ENCODE data around the gene MICAL2.
A peak's percentile ranks its signal among the peaks of the same experiment; 100 is the strongest.

The MICAL2 gene

DNA sequence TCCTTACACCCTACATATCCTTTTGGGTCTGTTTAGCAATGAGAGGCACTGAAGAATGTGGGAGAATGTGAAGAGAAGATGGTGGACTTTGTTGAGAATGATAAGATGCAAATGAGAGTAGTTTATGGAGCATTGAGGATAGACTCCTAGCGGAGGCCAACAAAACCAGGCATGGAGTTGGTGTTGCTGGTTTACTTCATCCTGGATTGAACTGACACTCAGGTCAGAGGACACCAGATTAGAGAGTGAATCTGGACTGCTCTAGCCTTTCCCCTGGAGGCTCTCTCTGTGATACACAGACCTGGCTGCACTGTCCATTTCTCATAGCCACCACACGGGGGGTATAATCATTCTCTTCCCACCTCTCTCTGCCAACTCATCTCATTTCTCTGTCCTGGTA is 98.7 kb downstream of the MICAL2 start:
- no peak for DNase-seq (ENCODE audit: low read depth)

DNA sequence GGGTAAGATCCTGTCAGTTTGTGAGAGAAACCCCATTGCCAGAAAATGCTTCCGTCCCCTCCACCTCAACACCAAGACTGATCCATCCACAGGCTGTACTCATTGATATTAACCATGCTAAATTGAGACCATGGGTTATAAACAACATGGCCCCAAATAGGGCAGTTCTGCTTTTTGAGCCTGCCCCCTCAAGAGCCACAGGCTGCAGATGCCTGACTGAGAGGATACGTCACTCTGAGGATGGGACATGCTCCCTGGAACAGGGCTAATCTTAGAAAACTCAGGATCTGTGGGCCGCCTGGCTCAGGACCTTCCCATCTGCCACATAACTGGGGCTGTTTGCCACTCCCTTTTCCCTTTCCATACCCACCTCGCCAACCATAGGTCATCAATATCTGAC is 99.8 kb downstream of the MICAL2 start:
- no peak for DNase-seq (ENCODE audit: low read depth)

GRCh38 chr11:12211331-12212065 is 101.1 kb downstream of the MICAL2 start:
- no peak for DNase-seq (ENCODE audit: low read depth)

GRCh38 chr11:12212174-12212820 is 101.9 kb downstream of the MICAL2 start:
- DNase-seq (ENCODE audit: low read depth), result no peak

GRCh38 chr11:12212821-12213185 is 102.4 kb downstream of the MICAL2 start:
- DNase-seq (ENCODE audit: low read depth), result no peak

- DNase-seq (ENCODE audit: low read depth), result no peak
Observed at GRCh38 chr11:12213883-12214282, 103.5 kb downstream of the MICAL2 start.

DNA sequence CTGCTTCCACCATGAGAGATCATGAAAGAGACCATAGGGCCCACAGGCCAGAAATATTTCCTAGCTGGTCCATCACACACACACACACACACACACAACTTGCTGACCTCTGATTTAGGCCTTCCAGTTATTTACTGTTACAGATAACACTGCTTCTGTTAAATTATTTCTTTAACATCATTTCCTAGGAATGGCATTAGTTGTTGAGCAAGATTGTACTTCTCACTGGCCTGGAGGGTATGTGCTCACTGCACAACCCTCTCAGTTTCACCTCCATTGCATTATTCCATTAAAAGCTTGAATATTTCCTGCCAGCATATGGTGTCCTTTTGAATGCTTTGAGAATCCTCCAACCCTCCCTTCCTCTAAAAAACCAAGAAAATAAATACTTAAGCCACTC is 104.4 kb downstream of the MICAL2 start:
- no peak for DNase-seq (ENCODE audit: low read depth)

DNA sequence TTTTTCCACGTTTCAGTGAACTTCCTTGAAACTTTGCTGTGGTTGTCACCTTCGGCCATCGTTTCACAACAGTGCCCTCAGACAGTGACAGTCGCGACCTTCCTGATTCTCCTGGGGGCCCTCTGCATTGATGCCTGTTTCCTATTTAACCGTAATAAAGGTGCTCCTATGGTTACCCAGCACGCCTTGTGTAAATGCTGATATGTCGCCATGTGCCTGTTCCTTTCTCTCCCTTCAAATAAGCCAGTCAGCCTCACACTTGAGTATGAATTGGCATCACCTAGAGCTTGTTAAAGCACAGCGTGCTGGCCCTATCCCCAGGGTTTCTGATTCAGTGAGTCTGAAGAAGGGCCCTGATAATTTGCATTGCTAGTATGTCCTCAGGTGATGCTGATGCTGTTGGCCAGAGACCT is 104.8 kb downstream of the MICAL2 start:
- DNase-seq (ENCODE audit: low read depth), result no peak

GRCh38 chr11:12216041-12216451 is 105.7 kb downstream of the MICAL2 start:
- DNase-seq (ENCODE audit: low read depth), result no peak

- DNase-seq (ENCODE audit: low read depth), result no peak
Observed at GRCh38 chr11:12216671-12217374, 106.4 kb downstream of the MICAL2 start.

- no peak for DNase-seq (ENCODE audit: low read depth)
Observed at GRCh38 chr11:12217879-12218278, 107.5 kb downstream of the MICAL2 start.

DNA sequence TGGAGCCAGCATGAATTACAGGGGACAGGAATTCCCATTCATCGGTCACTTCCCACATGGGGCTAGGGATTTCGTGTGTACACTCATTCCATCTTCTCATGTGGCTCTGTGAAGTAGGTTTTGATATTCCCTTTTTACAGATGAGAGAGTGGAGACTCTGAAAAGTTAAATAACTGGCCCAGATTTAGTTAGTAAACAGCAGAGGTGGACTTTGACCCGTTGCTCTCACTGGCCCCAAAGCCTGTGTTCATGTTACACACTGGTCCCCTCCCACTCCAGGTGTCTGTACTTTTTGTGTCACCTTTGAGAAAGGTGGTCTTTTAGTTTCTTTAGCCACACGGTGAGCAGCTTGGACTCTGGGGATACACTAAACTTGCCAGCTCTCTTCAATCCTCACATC is 108.5 kb downstream of the MICAL2 start:
- no peak for DNase-seq (ENCODE audit: low read depth)

- DNase-seq (ENCODE audit: low read depth), result no peak
Observed at GRCh38 chr11:12219757-12220156, 109.4 kb downstream of the MICAL2 start.

- DNase-seq (ENCODE audit: low read depth), result no peak
Observed at GRCh38 chr11:12220305-12220704, 109.9 kb downstream of the MICAL2 start.

GRCh38 chr11:12221051-12221535 is 110.7 kb downstream of the MICAL2 start:
- DNase-seq (ENCODE audit: low read depth), result no peak

GRCh38 chr11:12222055-12222792 is 111.8 kb downstream of the MICAL2 start:
- DNase-seq (ENCODE audit: low read depth), result no peak

DNA sequence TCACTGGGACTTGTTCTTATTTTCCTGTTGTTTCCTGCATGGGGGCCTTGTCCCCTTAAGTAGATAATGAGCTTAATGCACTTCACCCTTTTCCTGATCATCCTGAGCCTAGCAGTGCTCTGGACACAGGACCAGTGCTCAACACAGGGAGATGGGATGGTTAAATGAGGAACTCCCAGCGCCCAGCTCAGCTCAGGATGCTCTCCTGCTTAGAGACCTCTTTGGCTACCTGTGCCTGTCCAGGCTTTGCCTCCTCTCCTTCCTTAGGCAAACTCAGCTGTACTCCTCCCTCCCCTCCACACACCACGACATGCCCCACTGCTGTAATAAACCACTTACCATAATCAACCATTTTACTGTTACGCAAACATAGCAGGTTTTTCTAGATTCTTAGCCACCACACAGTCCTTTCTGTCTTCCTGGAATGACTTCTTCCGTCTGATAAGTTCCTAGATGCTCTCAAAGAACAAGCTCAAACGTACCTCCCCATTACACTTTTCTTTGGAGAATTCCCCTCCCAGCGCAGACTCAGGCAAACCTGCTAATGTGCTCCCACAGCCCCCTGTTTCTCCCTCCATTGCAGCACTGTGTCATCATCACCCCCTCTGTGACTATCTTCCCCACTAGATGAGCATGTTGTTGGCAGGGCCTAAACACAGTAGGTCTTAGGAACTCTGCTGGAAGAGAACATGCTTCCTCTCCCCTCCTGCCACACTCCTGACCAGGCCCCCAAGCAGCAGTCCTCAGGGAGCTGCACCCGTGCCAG is 113.6 kb downstream of the MICAL2 start:
- DNase-seq (ENCODE audit: low read depth), result no peak

- peak; percentile 76 for DNase-seq (ENCODE audit: low read depth)
Observed at GRCh38 chr11:12224537-12224893, 114.1 kb downstream of the MICAL2 start.

DNA sequence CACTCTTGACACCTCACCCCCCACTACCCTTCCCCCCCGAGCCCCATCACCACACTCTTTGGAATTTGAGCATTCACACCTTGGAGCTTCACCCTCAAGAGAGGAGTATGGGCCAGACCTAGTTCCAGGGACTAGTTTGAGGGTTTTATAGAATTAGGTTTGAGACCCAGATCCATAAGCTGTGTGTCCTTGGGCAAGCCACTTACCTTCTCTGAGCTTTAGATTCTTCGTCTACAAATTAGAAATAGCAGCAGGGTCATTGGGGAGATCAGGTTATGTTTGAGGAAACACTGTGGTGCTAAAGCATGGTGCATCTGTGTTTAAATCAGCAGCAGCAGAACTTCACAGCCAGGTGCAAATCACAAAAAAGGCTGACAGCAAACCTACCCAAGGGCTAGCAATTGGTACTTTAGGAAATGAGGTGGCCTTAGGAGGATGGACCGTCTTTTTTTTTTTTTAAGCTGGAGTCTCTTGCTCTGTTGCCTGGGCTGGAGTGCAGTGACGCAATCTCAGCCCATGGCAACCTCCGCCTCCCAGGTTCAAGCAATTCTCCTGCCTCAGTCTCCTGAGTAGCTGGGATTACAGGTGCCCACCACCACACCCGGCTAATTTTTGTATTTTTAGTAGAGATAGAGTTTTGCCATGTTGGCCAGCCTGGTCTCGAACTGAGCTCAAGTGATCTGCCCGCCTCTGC is 114.8 kb downstream of the MICAL2 start:
- no peak for DNase-seq (ENCODE audit: low read depth)

GRCh38 chr11:12226093-12226492 is 115.7 kb downstream of the MICAL2 start:
- DNase-seq (ENCODE audit: low read depth), result no peak

All from activated T-helper 9 cell treated with anti-CD3 and anti-CD28 coated beads, Interleukin-2, amount 50 U/mL, for 16 hours (primary cell).